Natural killer cell (primary cell): ENCODE data around the gene SLC2A5. TPM values are rescaled to one million over a fixed set of nuclear protein-coding genes. Genes with fewer than 3 reads are reported as not detected.

Source experiments
- ATAC-seq, 3 donors: fragments of 150-1000 bp in 2 of 3; fragments of 200-7000 bp in 1 of 3; cut with Tn5 transposase; 1 replicate in 1 of 3; 2 replicates in 2 of 3; pipeline ENCODE4 v1.10.0; 2021; ENCODE audit warnings: mild to moderate bottlenecking in 2 of 3, moderate library complexity in 2 of 3
- DNase-seq, 2 donors: peaks; one replicate each; pipeline versions ENCODE4 v3.0.0 to v3.0.0-alpha.2; 2013 to 2021; ENCODE audit warnings: mixed read lengths in 1 of 2
- H3K27ac ChIP-seq: one replicate; pipeline ENCODE4 v1.5.1; 2013; ENCODE audit warnings: mild to moderate bottlenecking, low read length
- H3K27me3 ChIP-seq: one replicate; pipeline ENCODE4 v1.6.1; 2013; ENCODE audit warnings: low read length; ENCODE audit not compliant: control insufficient read depth, insufficient read depth
- H3K36me3 ChIP-seq: one replicate; pipeline ENCODE4 v1.6.1; 2013; ENCODE audit warnings: low read length; ENCODE audit not compliant: control insufficient read depth, insufficient read depth
- H3K4me1 ChIP-seq: one replicate; pipeline ENCODE4 v1.6.1; 2013; ENCODE audit warnings: low read length; ENCODE audit not compliant: control insufficient read depth, insufficient read depth
- H3K4me3 ChIP-seq: one replicate; pipeline ENCODE4 v1.5.1; 2013; ENCODE audit warnings: low read length
- H3K9me3 ChIP-seq: one replicate; pipeline ENCODE4 v1.6.1; 2013; ENCODE audit warnings: low read length; ENCODE audit not compliant: control insufficient read depth, insufficient read depth
- H3K27ac Mint-ChIP-seq, 2 donors: one replicate each; pipeline ENCODE4 v1.8.0; 2022; ENCODE audit warnings: mild to moderate bottlenecking in 2 of 2, mixed read lengths in 2 of 2, moderate library complexity in 1 of 2
- H3K27me3 Mint-ChIP-seq, 2 donors: one replicate each; pipeline ENCODE4 v1.8.0; 2022; ENCODE audit warnings: low read depth in 2 of 2, mixed read lengths in 2 of 2
- H3K36me3 Mint-ChIP-seq: one replicate; pipeline ENCODE4 v1.8.0; 2022; ENCODE audit warnings: mixed read lengths
- H3K4me1 Mint-ChIP-seq, 2 donors: one replicate each; pipeline ENCODE4 v1.8.0; 2022; ENCODE audit warnings: mixed read lengths in 2 of 2
- H3K4me3 Mint-ChIP-seq: one replicate; pipeline ENCODE4 v1.8.0; 2022; ENCODE audit warnings: mild to moderate bottlenecking, moderate library complexity, mixed read lengths
- H3K9me3 Mint-ChIP-seq, 2 donors: one replicate each; pipeline ENCODE4 v1.8.0; 2022; ENCODE audit warnings: mixed read lengths in 2 of 2
- CTCF ChIP-seq: fragments of 200-600 bp; IDR thresholded peaks from one replicate; pipeline ENCODE4 v1.8.0; 2022; ENCODE audit warnings: antibody characterized with exemption
- WGBS: methylation state at CpG from one replicate; pipeline ENCODE4 v1.1.7; 2013; ENCODE audit warnings: missing lambda C conversion rate; ENCODE audit not compliant: insufficient coverage; 5-methylcytosine and 5-hydroxymethylcytosine counted together
- intact Hi-C: fragments of 100-400 bp; cut with micrococcal nuclease; formaldehyde crosslinking; loops from one replicate; pipeline ENCODE4 v1.14.2; 2022
- total RNA-seq, 4 donors: library from RNA; stranded (reverse); fragments of 120-200 nt in 1 of 4; gene quantifications; one replicate each; pipeline versions ENCODE4 v1.2.3 to v1.2.4, GENCODE V29; 2013 to 2022

SLC2A5 gene
- total RNA-seq, 3 donors from 2014 or later (not counting 1 experiment from before 2014, with no cell fraction given), result not detected

GRCh38 chr1:9020305-9020704, 49.1 kb downstream of the SLC2A5 start:
- H3K36me3 Mint-ChIP-seq, result no peaks in the 10 kb centered on the region
- H3K4me1 Mint-ChIP-seq, result no peaks in the 10 kb centered on the region
- no peak overlapping the region for H3K4me3 ChIP-seq
- DNase-seq (no peak), ATAC-seq (no peak)
- no peaks in the 10 kb centered on the region for H3K9me3 Mint-ChIP-seq
- no peak for TF ChIP-seq CTCF
- H3K36me3 ChIP-seq, result no peaks in the 10 kb centered on the region
- no peaks in the 10 kb centered on the region for H3K27me3 ChIP-seq
- H3K27me3 Mint-ChIP-seq, result peaks cover 0 to 3% of the 10 kb centered on the region in 2 donors
- 11% methylated on average over 5 of the region's 6 CpGs for WGBS
- intact Hi-C loops, result no loop called here
- H3K27ac ChIP-seq, result no peak overlapping the region
- H3K9me3 ChIP-seq, result no peaks in the 10 kb centered on the region
- H3K27ac Mint-ChIP-seq, result no peak overlapping the region
- peaks cover 5% of the 10 kb centered on the region for H3K4me1 ChIP-seq
- H3K4me3 Mint-ChIP-seq, result no peak overlapping the region

- no peak overlapping the region for H3K27ac Mint-ChIP-seq
- no peaks in the 10 kb centered on the region for H3K36me3 ChIP-seq
- DNase-seq, result no peak
- no peaks in the 10 kb centered on the region for H3K27me3 ChIP-seq
- no peak for TF ChIP-seq CTCF
- H3K36me3 Mint-ChIP-seq, result no peaks in the 10 kb centered on the region
- WGBS, result 3% methylated on average over 4 of the region's 4 CpGs
- no peak overlapping the region for H3K4me3 Mint-ChIP-seq
- intact Hi-C loops, result no loop called here
- H3K27ac ChIP-seq, result no peak overlapping the region
- no peak overlapping the region for H3K4me3 ChIP-seq
- no peaks in the 10 kb centered on the region for H3K9me3 ChIP-seq
- no peak for ATAC-seq
- no peaks in the 10 kb centered on the region for H3K4me1 Mint-ChIP-seq
- peaks cover 5% of the 10 kb centered on the region for H3K4me1 ChIP-seq
- no peaks in the 10 kb centered on the region for H3K9me3 Mint-ChIP-seq
- peaks cover 0 to 3% of the 10 kb centered on the region in 2 donors for H3K27me3 Mint-ChIP-seq
Observed at GRCh38 chr1:9019896-9020295, 49.5 kb downstream of the SLC2A5 start.

GRCh38 chr1:9018333-9018732, 51.1 kb downstream of the SLC2A5 start:
- no peak overlapping the region for H3K27ac ChIP-seq
- ATAC-seq (no peak), DNase-seq (no peak)
- no peaks in the 10 kb centered on the region for H3K9me3 Mint-ChIP-seq
- H3K9me3 ChIP-seq, result no peaks in the 10 kb centered on the region
- no peak overlapping the region for H3K4me3 ChIP-seq
- no peak overlapping the region for H3K27ac Mint-ChIP-seq
- no peak overlapping the region for H3K4me3 Mint-ChIP-seq
- WGBS, result 88% methylated on average over 12 of the region's 13 CpGs
- peaks cover 5% of the 10 kb centered on the region for H3K4me1 ChIP-seq
- intact Hi-C loops, result no loop called here
- TF ChIP-seq CTCF, result no peak
- H3K27me3 Mint-ChIP-seq, result peaks cover 0 to 3% of the 10 kb centered on the region in 2 donors
- no peaks in the 10 kb centered on the region for H3K36me3 Mint-ChIP-seq
- no peaks in the 10 kb centered on the region for H3K27me3 ChIP-seq
- no peaks in the 10 kb centered on the region for H3K36me3 ChIP-seq
- H3K4me1 Mint-ChIP-seq, result no peaks in the 10 kb centered on the region

GRCh38 chr1:9016455-9016854, 53.0 kb downstream of the SLC2A5 start:
- H3K36me3 Mint-ChIP-seq, result no peaks in the 10 kb centered on the region
- Histone ChIP-seq H3K4me3 (no peak overlapping the region), H3K9me3 (no peaks in the 10 kb centered on the region), H3K36me3 (no peaks in the 10 kb centered on the region), H3K27ac (no peak overlapping the region), H3K4me1 (peaks cover 5% of the 10 kb centered on the region), H3K27me3 (no peaks in the 10 kb centered on the region)
- DNase-seq (no peak), ATAC-seq (no peak)
- H3K27me3 Mint-ChIP-seq, result peaks cover 0 to 6% of the 10 kb centered on the region in 2 donors
- WGBS, result 85% methylated on average over 5 of the region's 5 CpGs
- H3K27ac Mint-ChIP-seq, result no peak overlapping the region
- intact Hi-C loops, result no loop called here
- TF ChIP-seq CTCF, result no peak
- H3K4me1 Mint-ChIP-seq, result no peaks in the 10 kb centered on the region
- no peak overlapping the region for H3K4me3 Mint-ChIP-seq
- H3K9me3 Mint-ChIP-seq, result no peaks in the 10 kb centered on the region
